ENCODE measurements around the gene SNAP91. TPM values are rescaled to one million over a fixed set of nuclear protein-coding genes. Genes with fewer than 3 reads are reported as not detected.

SNAP91 gene
- total and polyA plus RNA-seq, 2 donors (not counting 3 experiments of a cell fraction or from before 2014, with no cell fraction given) = 1.3 to 1.5 TPM

DNA sequence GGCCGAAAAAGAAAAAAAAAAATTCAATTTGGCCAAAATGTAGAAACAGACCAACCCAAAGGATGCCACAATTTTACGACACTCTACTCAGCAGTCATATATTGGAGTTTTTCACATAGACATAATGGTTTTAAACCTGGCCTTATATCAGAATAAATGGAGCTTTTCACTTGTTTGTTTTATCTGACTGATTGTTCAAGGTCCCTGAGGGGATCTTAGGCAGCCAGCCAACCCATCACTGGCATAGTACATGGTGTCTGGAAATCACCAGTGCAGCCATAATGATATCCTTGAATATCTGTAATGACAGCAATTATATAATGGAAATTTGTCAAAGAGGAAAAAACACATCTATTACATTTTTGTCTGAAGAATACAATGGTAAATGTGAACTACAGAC is 99.7 kb downstream of the SNAP91 start:
- FAIRE-seq = no peak
- Histone ChIP-seq H3K27ac (ENCODE audit: insufficient read depth, low read depth, low read length) (no peak overlapping the region), H3K79me2 (ENCODE audit: control insufficient read depth, insufficient read depth, low read length) (no peaks in the 10 kb centered on the region), H3K36me3 (ENCODE audit: control insufficient read depth in 2 of 2, extremely low read depth in 1 of 2, insufficient read depth in 2 of 2, low read length in 2 of 2) (no peaks in the 10 kb centered on the region), H3K9ac (replicated peaks; ENCODE audit: extremely low read depth, insufficient read depth, low read length) (no peak overlapping the region), H3K4me1 (ENCODE audit: control insufficient read depth, extremely low read depth, insufficient read depth, low read length) (no peaks in the 10 kb centered on the region), H4K20me1 (replicated peaks; ENCODE audit: control insufficient read depth, extremely low read depth, insufficient read depth, low read length) (no peaks in the 10 kb centered on the region), H3K9me3 (replicated peaks; ENCODE audit: control insufficient read depth, insufficient read depth, low read length) (no peaks in the 10 kb centered on the region), H3K27me3 (ENCODE audit: control insufficient read depth in 2 of 2, insufficient read depth in 2 of 2, low read length in 2 of 2) (no peaks in the 10 kb centered on the region), H3K4me3 (replicated peaks in 1 of 3; ENCODE audit: insufficient read depth in 1 of 3, low read depth in 1 of 3, low read length in 3 of 3) (no peak overlapping the region), H3K9me1 (replicated peaks; ENCODE audit: control insufficient read depth, extremely low read depth, insufficient read depth, low read length) (no peaks in the 10 kb centered on the region), H3K4me2 (ENCODE audit: insufficient read depth, low read length) (no peak overlapping the region), H2AFZ (ENCODE audit: low read depth, low read length) (no peak overlapping the region)
- intact Hi-C loops (cut with micrococcal nuclease) = no loop called here
- dilution Hi-C loops (cut with MboI; ENCODE audit: extremely low pct_ligation_motif_present, low sequenced_read_pairs) = no loop called here
- no TSS peak for BruUV-seq (replicated peaks)
- TF ChIP-seq EZH2 (IDR thresholded peaks at IDR 0.05; ENCODE audit: borderline replicate concordance, low read depth, low read length, severe bottlenecking) = no peak
- TF ChIP-seq, protein P1, sequence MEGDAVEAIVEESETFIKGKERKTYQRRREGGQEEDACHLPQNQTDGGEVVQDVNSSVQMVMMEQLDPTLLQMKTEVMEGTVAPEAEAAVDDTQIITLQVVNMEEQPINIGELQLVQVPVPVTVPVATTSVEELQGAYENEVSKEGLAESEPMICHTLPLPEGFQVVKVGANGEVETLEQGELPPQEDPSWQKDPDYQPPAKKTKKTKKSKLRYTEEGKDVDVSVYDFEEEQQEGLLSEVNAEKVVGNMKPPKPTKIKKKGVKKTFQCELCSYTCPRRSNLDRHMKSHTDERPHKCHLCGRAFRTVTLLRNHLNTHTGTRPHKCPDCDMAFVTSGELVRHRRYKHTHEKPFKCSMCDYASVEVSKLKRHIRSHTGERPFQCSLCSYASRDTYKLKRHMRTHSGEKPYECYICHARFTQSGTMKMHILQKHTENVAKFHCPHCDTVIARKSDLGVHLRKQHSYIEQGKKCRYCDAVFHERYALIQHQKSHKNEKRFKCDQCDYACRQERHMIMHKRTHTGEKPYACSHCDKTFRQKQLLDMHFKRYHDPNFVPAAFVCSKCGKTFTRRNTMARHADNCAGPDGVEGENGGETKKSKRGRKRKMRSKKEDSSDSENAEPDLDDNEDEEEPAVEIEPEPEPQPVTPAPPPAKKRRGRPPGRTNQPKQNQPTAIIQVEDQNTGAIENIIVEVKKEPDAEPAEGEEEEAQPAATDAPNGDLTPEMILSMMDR (IDR thresholded peaks at IDR 0.05; ENCODE audit: extremely low read depth in 1 of 2, insufficient read depth in 1 of 2, low read depth in 1 of 2, low read length in 2 of 2) = no peak
- TF ChIP-seq POLR2AphosphoS5 (IDR thresholded peaks at IDR 0.05; ENCODE audit: insufficient read depth, low read depth, low read length) = no peak
- CTCF ChIA-PET = interaction anchor here (1.0 kb wide), 1 partner anchor 73 kb away, joined by 3 read pairs; no protein-coding TSS in a partner anchor
- POLR2A ChIA-PET = no interaction called here
- no peak for DNase-seq (ENCODE audit: low read depth, low spot score)

DNA sequence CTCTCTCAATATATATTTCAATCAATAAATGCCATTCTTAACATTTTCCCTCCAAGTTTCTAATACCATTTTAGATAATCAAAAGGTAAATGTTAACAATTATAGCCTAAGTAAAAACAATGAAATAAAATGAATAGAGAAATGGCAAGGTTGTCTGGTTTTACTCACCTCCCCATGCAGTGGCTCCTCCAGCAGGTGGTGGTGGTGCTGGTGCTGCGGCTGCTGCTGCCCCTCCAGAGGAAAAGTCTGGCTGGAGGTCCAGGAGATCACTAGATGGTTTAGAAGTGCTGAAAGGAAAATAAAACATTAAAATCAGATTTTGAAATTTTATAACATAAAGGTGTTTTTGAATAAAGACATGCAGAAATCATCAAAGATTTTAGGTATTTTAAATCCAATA is 103.4 kb downstream of the SNAP91 start:
- no peaks in the 10 kb centered on the region for H3K27me3 ChIP-seq (ENCODE audit: control insufficient read depth in 2 of 2, insufficient read depth in 2 of 2, low read length in 2 of 2)
- no peaks in the 10 kb centered on the region for H3K79me2 ChIP-seq (ENCODE audit: control insufficient read depth, insufficient read depth, low read length)
- H3K4me1 ChIP-seq (ENCODE audit: control insufficient read depth, extremely low read depth, insufficient read depth, low read length) = no peaks in the 10 kb centered on the region
- no peak overlapping the region for H3K27ac ChIP-seq (ENCODE audit: insufficient read depth, low read depth, low read length)
- TF ChIP-seq POLR2AphosphoS5 (IDR thresholded peaks at IDR 0.05; ENCODE audit: insufficient read depth, low read depth, low read length) (no peak), EZH2 (IDR thresholded peaks at IDR 0.05; ENCODE audit: borderline replicate concordance, low read depth, low read length, severe bottlenecking) (no peak), JUN (IDR thresholded peaks at IDR 0.05; ENCODE audit: borderline replicate concordance, insufficient read depth, insufficient read length, low read depth) (no peak), MYC (IDR thresholded peaks at IDR 0.05; ENCODE audit: low read depth, low read length) (no peak), FOS (IDR thresholded peaks at IDR 0.05; ENCODE audit: borderline replicate concordance, insufficient read depth, low read length) (no peak), POLR2A (IDR thresholded peaks at IDR 0.05; ENCODE audit: low read depth, low read length) (no peak), GATA2 (IDR thresholded peaks at IDR 0.05; ENCODE audit: insufficient read depth, insufficient read length, low read depth, low read length) (no peak)
- TF ChIP-seq, protein P1 (IDR thresholded peaks at IDR 0.05; ENCODE audit: extremely low read depth in 1 of 2, insufficient read depth in 1 of 2, low read depth in 1 of 2, low read length in 2 of 2) = no peak
- TF ChIP-seq, protein P2, sequence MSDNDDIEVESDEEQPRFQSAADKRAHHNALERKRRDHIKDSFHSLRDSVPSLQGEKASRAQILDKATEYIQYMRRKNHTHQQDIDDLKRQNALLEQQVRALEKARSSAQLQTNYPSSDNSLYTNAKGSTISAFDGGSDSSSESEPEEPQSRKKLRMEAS (IDR thresholded peaks at IDR 0.05; ENCODE audit: insufficient read depth, insufficient read length) = no peak
- CTCF ChIA-PET = interaction anchor here (0.9 to 2.2 kb wide), 2 partner anchors 8 to 10 kb away, joined by 4 to 13 read pairs; no protein-coding TSS in a partner anchor
- POLR2A ChIA-PET = no interaction called here
- H3K4me3 ChIP-seq (replicated peaks in 1 of 3; ENCODE audit: insufficient read depth in 1 of 3, low read depth in 1 of 3, low read length in 3 of 3) = no peak overlapping the region
- intact Hi-C loops (cut with micrococcal nuclease) = no loop called here
- dilution Hi-C loops (cut with MboI; ENCODE audit: extremely low pct_ligation_motif_present, low sequenced_read_pairs) = no loop called here
- BruUV-seq (replicated peaks) = no TSS peak
- no peaks in the 10 kb centered on the region for H3K36me3 ChIP-seq (ENCODE audit: control insufficient read depth in 2 of 2, extremely low read depth in 1 of 2, insufficient read depth in 2 of 2, low read length in 2 of 2)
- no peak overlapping the region for H2AFZ ChIP-seq (ENCODE audit: low read depth, low read length)
- H3K9me3 ChIP-seq (replicated peaks; ENCODE audit: control insufficient read depth, insufficient read depth, low read length) = no peaks in the 10 kb centered on the region
- H3K9ac ChIP-seq (replicated peaks; ENCODE audit: extremely low read depth, insufficient read depth, low read length) = no peak overlapping the region
- H4K20me1 ChIP-seq (replicated peaks; ENCODE audit: control insufficient read depth, extremely low read depth, insufficient read depth, low read length) = no peaks in the 10 kb centered on the region
- no peak overlapping the region for H3K4me2 ChIP-seq (ENCODE audit: insufficient read depth, low read length)
- DNase-seq (ENCODE audit: low read depth, low spot score) (no peak), FAIRE-seq (no peak)
- no peaks in the 10 kb centered on the region for H3K9me1 ChIP-seq (replicated peaks; ENCODE audit: control insufficient read depth, extremely low read depth, insufficient read depth, low read length)
